Activated CD4-positive, CD25-positive, alpha-beta regulatory T cell (primary cell): Measurements from ENCODE around the gene NME7.
"Not testable (repeated sequence)": the region's sequence is repeated elsewhere in the genome, so short reads cannot be mapped to it uniquely, and the experiment has no call there.

ENCODE experiments used
- DNase-seq, 4 experiments: peaks; one replicate each; lab custom pipeline; 2025; lab: John Stamatoyannopoulos, UW

The NME7 gene

GRCh38 chr1:169342096-169342495, 25.5 kb downstream of the NME7 start:
- not testable (repeated sequence) for DNase-seq

- no peak for DNase-seq
These were observed 26.7 kb downstream of the NME7 start for GRCh38 chr1:169340882-169341281.

GRCh38 chr1:169339773-169340172, 27.8 kb downstream of the NME7 start:
- no peak for DNase-seq

GRCh38 chr1:169338617-169339016, 29.0 kb downstream of the NME7 start:
- DNase-seq, result no peak

GRCh38 chr1:169336947-169337715, 30.5 kb downstream of the NME7 start:
- not testable (repeated sequence) for DNase-seq

GRCh38 chr1:169334727-169335126, 32.9 kb downstream of the NME7 start:
- DNase-seq, result not testable (repeated sequence)

GRCh38 chr1:169330927-169331326, 36.7 kb downstream of the NME7 start:
- no peak for DNase-seq

GRCh38 chr1:169329383-169329782, 38.2 kb downstream of the NME7 start:
- no peak for DNase-seq

- no peak for DNase-seq
These were observed 39.7 kb downstream of the NME7 start for GRCh38 chr1:169327875-169328274.

GRCh38 chr1:169326956-169327268, 40.7 kb downstream of the NME7 start:
- no peak for DNase-seq

GRCh38 chr1:169326261-169326955, 41.2 kb downstream of the NME7 start:
- DNase-seq, result no peak

GRCh38 chr1:169325117-169325516, 42.5 kb downstream of the NME7 start:
- DNase-seq, result no peak

- DNase-seq, result no peak
These were observed 45.5 kb downstream of the NME7 start for GRCh38 chr1:169322138-169322537.

GRCh38 chr1:169321539-169321938, 46.1 kb downstream of the NME7 start:
- no peak for DNase-seq

- no peak for DNase-seq
These were observed 48.9 kb downstream of the NME7 start for GRCh38 chr1:169318536-169319244.

- no peak for DNase-seq
These were observed 51.0 kb downstream of the NME7 start for GRCh38 chr1:169316556-169316955.

- no peak for DNase-seq
These were observed 55.3 kb downstream of the NME7 start for GRCh38 chr1:169312084-169312954.

GRCh38 chr1:169309178-169310166, 58.1 kb downstream of the NME7 start:
- no peak for DNase-seq

GRCh38 chr1:169308313-169309039, 59.1 kb downstream of the NME7 start:
- no peak for DNase-seq

GRCh38 chr1:169307176-169307575, 60.4 kb downstream of the NME7 start:
- no peak for DNase-seq
